ENCODE measurements around the gene PNKP. TPM values are rescaled to one million over a fixed set of nuclear protein-coding genes. Genes with fewer than 3 reads are reported as not detected.

Gene PNKP
- total RNA-seq, 1 donor from 2014 or later, result 40.3 TPM

- Histone ChIP-seq H3K36me3 (peaks cover 0 to 8% of the 10 kb centered on the region in 2 donors), H3K4me1 (peaks cover 26% of the 10 kb centered on the region), H3K27ac (peak overlapping the region; percentile 87), H3K4me3 (peak overlapping the region; percentile 61 to 85), H3K9me3 (no peaks in the 10 kb centered on the region), H3K27me3 (no peaks in the 10 kb centered on the region)
- DNase-seq (ENCODE audit: extremely low spot score in 2 of 2), result no peak
- intact Hi-C loops (cut with DNase I), result loop anchor here (5.0 kb wide), 1 partner anchor 43 kb away; no protein-coding TSS in a partner anchor
- TF ChIP-seq CTCF (IDR thresholded peaks at IDR 0.05) (no peak), POLR2A (IDR thresholded peaks at IDR 0.05) (no peak), POLR2AphosphoS5 (IDR thresholded peaks at IDR 0.05; ENCODE audit: insufficient read depth in 1 of 2, low read depth in 1 of 2) (no peak)
These were observed 48.6 kb downstream of the PNKP start for GRCh38 chr19:49818649-49819370.

DNA sequence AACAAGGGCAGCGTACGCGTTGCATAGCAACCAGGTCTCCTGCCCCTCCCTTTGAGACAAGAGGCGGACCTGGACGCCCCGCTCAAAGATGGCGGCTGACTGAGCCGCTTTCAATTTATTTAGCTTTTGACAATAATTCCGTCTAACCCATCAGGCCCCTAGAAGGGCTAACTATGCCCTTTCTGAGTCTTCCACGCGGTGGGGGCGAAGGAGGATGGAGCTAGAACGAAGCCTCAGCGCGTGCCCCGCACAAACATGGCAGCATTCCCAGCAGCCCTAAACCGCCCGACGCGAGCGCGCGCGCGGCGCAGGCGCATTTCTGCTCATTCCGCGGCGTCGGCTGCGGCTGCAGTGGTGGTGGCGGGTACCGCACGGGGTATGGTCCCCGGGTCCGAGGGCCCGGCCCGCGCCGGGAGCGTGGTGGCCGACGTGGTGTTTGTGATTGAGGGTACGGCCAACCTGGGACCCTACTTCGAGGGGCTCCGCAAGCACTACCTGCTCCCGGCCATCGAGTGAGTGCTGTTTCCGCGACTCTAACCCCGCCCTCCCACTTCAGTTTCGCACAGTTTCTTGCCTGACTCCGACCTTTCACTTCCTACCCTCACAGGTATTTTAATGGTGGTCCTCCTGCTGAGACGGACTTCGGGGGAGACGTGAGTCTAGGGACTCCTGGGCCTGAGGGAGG lies 49.3 kb downstream of the PNKP start, which contains the start of gene MED25:
TSS of gene MED25 (plus strand) at position 326 of the 685 bp plus-strand sequence. CDS start at position 379, 53 bp downstream.
- H3K9me3 ChIP-seq, result no peaks in the 10 kb centered on the region
- H3K4me3 ChIP-seq, result peak within 1 kb of the TSS; percentile 61 to 85
- H3K4me1 ChIP-seq, result peaks cover 28% of the 10 kb centered on the region
- TF ChIP-seq POLR2A (IDR thresholded peaks at IDR 0.05), result peak; percentile 9 to 51
- TF ChIP-seq CTCF (IDR thresholded peaks at IDR 0.05), result peak in 2 of 3 experiments; percentile 46 to 54
- peak; percentile 78 to 86 for TF ChIP-seq POLR2AphosphoS5 (IDR thresholded peaks at IDR 0.05; ENCODE audit: insufficient read depth in 1 of 2, low read depth in 1 of 2)
- DNase-seq (ENCODE audit: extremely low spot score in 2 of 2), result peak in 1 of 2 donors; percentile 92
- intact Hi-C loops (cut with DNase I), result loop anchor here (5.0 kb wide), 1 partner anchor 44 kb away; no protein-coding TSS in a partner anchor
- H3K36me3 ChIP-seq, result peaks cover 0 to 4% of the 10 kb centered on the region in 2 donors
- no peaks in the 10 kb centered on the region for H3K27me3 ChIP-seq
- peak within 1 kb of the TSS; percentile 87 for H3K27ac ChIP-seq

DNA sequence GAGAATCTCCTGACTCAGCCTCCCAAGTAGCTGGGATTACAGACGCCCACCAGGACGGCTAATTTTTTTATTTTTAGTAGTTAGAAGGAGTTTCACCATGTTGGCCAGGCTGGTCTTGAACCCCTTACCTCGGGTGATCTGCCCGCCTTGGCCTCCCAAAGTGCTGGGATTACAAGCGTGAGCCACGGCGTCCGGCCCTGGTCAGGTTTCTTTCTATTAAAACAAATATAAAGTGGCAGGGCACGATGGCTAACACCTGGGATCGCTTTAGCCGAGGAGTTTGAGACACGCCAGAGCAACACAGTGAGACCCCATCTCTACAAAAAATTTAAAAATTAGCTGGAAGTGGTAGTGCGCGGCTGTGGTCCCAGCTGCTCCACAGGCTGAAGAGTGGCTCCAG lies 50.8 kb downstream of the PNKP start:
- Histone ChIP-seq H3K27me3 (no peaks in the 10 kb centered on the region), H3K4me3 (peak overlapping the region in 1 of 2 donors; percentile 61), H3K4me1 (peaks cover 37% of the 10 kb centered on the region), H3K9me3 (no peaks in the 10 kb centered on the region), H3K27ac (peak overlapping the region; percentile 87), H3K36me3 (no peaks in the 10 kb centered on the region)
- TF ChIP-seq POLR2AphosphoS5 (IDR thresholded peaks at IDR 0.05; ENCODE audit: insufficient read depth in 1 of 2, low read depth in 1 of 2) (no peak), CTCF (IDR thresholded peaks at IDR 0.05) (no peak), POLR2A (IDR thresholded peaks at IDR 0.05) (no peak)
- intact Hi-C loops (cut with DNase I), result loop anchor here (5.0 kb wide), 1 partner anchor 46 kb away; no protein-coding TSS in a partner anchor
- DNase-seq (ENCODE audit: extremely low spot score in 2 of 2), result no peak

- peak overlapping the region; percentile 65 to 69 for H3K4me3 ChIP-seq
- H3K27ac ChIP-seq, result peak overlapping the region; percentile 86
- no peak for DNase-seq (ENCODE audit: extremely low spot score in 2 of 2)
- H3K4me1 ChIP-seq, result peaks cover 40% of the 10 kb centered on the region
- H3K9me3 ChIP-seq, result no peaks in the 10 kb centered on the region
- H3K36me3 ChIP-seq, result no peaks in the 10 kb centered on the region
- TF ChIP-seq POLR2AphosphoS5 (IDR thresholded peaks at IDR 0.05; ENCODE audit: insufficient read depth in 1 of 2, low read depth in 1 of 2), result no peak
- no peak for TF ChIP-seq CTCF (IDR thresholded peaks at IDR 0.05)
- TF ChIP-seq POLR2A (IDR thresholded peaks at IDR 0.05), result no peak
- H3K27me3 ChIP-seq, result no peaks in the 10 kb centered on the region
- intact Hi-C loops (cut with DNase I), result no loop called here
These were observed 53.4 kb downstream of the PNKP start for GRCh38 chr19:49814010-49814409.
